Breast epithelium (tissue), 4 donors: ENCODE results near the gene CERS3. TPM values are rescaled to one million over a fixed set of nuclear protein-coding genes. Genes with fewer than 3 reads are reported as not detected.

ENCODE experiments used
- DNase-seq, 2 donors: peaks; one replicate each; pipeline ENCODE4 v3.0.0-alpha.2; 2019; ENCODE audit warnings: low spot score in 2 of 2
- H3K27ac ChIP-seq, 2 donors: fragments of 200-600 bp; sonication (generic) in 1 of 2; one replicate each; pipeline ENCODE4 v1.5.1; 2016 to 2019; ENCODE audit warnings: mild to moderate bottlenecking in 1 of 2
- H3K27me3 ChIP-seq, 2 donors: fragments of 200-600 bp; sonication (generic) in 1 of 2; one replicate each; pipeline versions ENCODE4 v1.5.1 to v1.6.0; 2017 to 2019; ENCODE audit warnings: control low read depth in 1 of 2, mild to moderate bottlenecking in 1 of 2
- H3K36me3 ChIP-seq: fragments of 200-600 bp; one replicate; pipeline ENCODE4 v1.5.1; 2019
- H3K4me1 ChIP-seq, 2 donors: fragments of 200-600 bp; sonication (generic); one replicate each; pipeline ENCODE4 v1.5.1; 2016 to 2019; ENCODE audit warnings: control low read depth in 1 of 2
- H3K4me3 ChIP-seq, 3 donors: fragments of 200-600 bp; sonication (generic); 1 replicate in 2 of 3; 2 replicates in 1 of 3; pipeline ENCODE4 v1.5.1; 2016 to 2019; ENCODE audit warnings: mild to moderate bottlenecking in 3 of 3, moderate library complexity in 2 of 3
- H3K9me3 ChIP-seq, 2 donors: fragments of 200-600 bp; sonication (generic) in 1 of 2; one replicate each; pipeline ENCODE4 v1.5.1; 2016 to 2019; ENCODE audit warnings: control low read depth in 1 of 2
- CTCF ChIP-seq, 3 donors: fragments of 450-650 bp; IDR thresholded peaks; one replicate each; pipeline ENCODE4 v1.5.1; 2016 to 2017; ENCODE audit warnings: antibody characterized with exemption in 3 of 3, mild to moderate bottlenecking in 3 of 3, moderate library complexity in 3 of 3
- POLR2A ChIP-seq: fragments of 450-650 bp; IDR thresholded peaks from one replicate; pipeline ENCODE4 v1.6.1; 2016; ENCODE audit warnings: antibody characterized with exemption, mild to moderate bottlenecking, moderate library complexity
- POLR2AphosphoS5 ChIP-seq, 3 donors: sonication (generic); formaldehyde crosslinking; IDR thresholded peaks; one replicate each; pipeline ENCODE4 v1.6.1; 2017; ENCODE audit warnings: antibody characterized with exemption in 3 of 3
- intact Hi-C: fragments of 100-400 bp; cut with DNase I; formaldehyde crosslinking; loops from one replicate; pipeline ENCODE4 v1.15.1; 2023; ENCODE audit warnings: low total_unique reads
- total RNA-seq, 3 donors: library from RNA; depleted of rRNA; stranded (reverse); fragments of >200 nt; gene quantifications; one replicate each; pipeline ENCODE4 v1.1.0, GENCODE V29; 2016

The CERS3 gene
- total RNA-seq, 3 donors from 2014 or later: under 0.01 to 3.7 TPM; not detected in 1

DNA sequence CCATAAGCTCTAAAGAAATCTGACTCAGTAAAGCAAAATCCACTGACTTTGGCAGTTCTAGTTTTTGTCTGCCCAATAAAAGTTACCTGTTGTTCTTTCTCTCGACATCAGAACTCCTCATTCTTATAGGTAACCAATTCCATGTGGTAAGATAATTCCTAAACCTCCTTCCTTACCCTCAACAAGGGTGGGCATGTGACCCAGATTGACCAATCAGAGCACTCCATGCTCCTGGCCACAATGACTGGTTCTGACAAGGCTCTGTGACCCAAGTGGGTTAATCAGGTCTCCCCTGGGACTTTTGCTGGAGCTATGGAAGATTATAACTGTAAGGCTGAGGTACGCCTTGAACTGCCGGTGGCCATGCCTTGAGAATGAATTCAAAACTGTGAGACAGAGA is 41.5 kb upstream of the CERS3 start:
- H3K9me3 ChIP-seq: no peaks in the 10 kb centered on the region
- H3K27ac ChIP-seq: no peak overlapping the region
- no peak for TF ChIP-seq POLR2A
- TF ChIP-seq POLR2AphosphoS5 (IDR thresholded peaks at IDR 0.05): no peak
- no peak for TF ChIP-seq CTCF (IDR thresholded peaks at IDR 0.05)
- no peaks in the 10 kb centered on the region for H3K4me1 ChIP-seq
- intact Hi-C loops: no loop called here
- H3K27me3 ChIP-seq: no peaks in the 10 kb centered on the region
- DNase-seq: no peak
- H3K36me3 ChIP-seq: no peaks in the 10 kb centered on the region
- H3K4me3 ChIP-seq: no peak overlapping the region

GRCh38 chr15:100569391-100569790 is 40.6 kb upstream of the CERS3 start:
- no peak for DNase-seq
- Histone ChIP-seq H3K4me1 (no peaks in the 10 kb centered on the region), H3K4me3 (no peak overlapping the region), H3K27ac (no peak overlapping the region), H3K27me3 (no peaks in the 10 kb centered on the region), H3K36me3 (no peaks in the 10 kb centered on the region), H3K9me3 (no peaks in the 10 kb centered on the region)
- no peak for TF ChIP-seq CTCF (IDR thresholded peaks at IDR 0.05)
- no peak for TF ChIP-seq POLR2A
- TF ChIP-seq POLR2AphosphoS5 (IDR thresholded peaks at IDR 0.05): no peak
- intact Hi-C loops: no loop called here

GRCh38 chr15:100566850-100567628 is 38.3 kb upstream of the CERS3 start:
- no peaks in the 10 kb centered on the region for H3K27me3 ChIP-seq
- no peak for DNase-seq
- no peaks in the 10 kb centered on the region for H3K9me3 ChIP-seq
- no peaks in the 10 kb centered on the region for H3K36me3 ChIP-seq
- H3K4me1 ChIP-seq: no peaks in the 10 kb centered on the region
- H3K4me3 ChIP-seq: no peak overlapping the region
- H3K27ac ChIP-seq: no peak overlapping the region
- intact Hi-C loops: no loop called here
- no peak for TF ChIP-seq CTCF (IDR thresholded peaks at IDR 0.05)
- no peak for TF ChIP-seq POLR2AphosphoS5 (IDR thresholded peaks at IDR 0.05)
- TF ChIP-seq POLR2A: no peak

- Histone ChIP-seq H3K36me3 (no peaks in the 10 kb centered on the region), H3K9me3 (no peaks in the 10 kb centered on the region), H3K27me3 (no peaks in the 10 kb centered on the region), H3K4me1 (no peaks in the 10 kb centered on the region), H3K27ac (no peak overlapping the region), H3K4me3 (no peak overlapping the region)
- TF ChIP-seq POLR2AphosphoS5 (IDR thresholded peaks at IDR 0.05) (no peak), POLR2A (no peak), CTCF (IDR thresholded peaks at IDR 0.05) (no peak)
- DNase-seq: no peak
- intact Hi-C loops: no loop called here
Measured at GRCh38 chr15:100565591-100565990, 36.8 kb upstream of the CERS3 start.

DNA sequence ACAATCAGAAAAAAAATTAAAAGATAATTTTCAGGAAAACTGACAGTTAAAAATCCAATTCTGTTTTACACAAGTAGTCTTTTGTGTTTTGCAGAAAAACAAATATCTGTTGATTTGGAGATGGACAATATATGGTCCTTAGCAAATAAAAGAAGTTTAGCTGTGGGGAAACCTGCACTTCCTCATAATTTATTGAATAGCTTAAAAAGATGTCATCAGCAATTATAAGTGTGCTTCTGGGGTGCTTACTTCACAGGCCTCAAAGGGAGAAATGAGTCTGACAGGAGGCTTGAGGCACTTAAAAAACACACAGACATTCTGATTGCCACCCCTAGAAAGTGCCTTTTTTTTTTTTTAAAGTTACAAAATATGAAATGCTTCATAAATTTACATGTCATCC is 31.6 kb upstream of the CERS3 start:
- no peaks in the 10 kb centered on the region for H3K4me1 ChIP-seq
- TF ChIP-seq CTCF (IDR thresholded peaks at IDR 0.05) (no peak), POLR2A (no peak), POLR2AphosphoS5 (IDR thresholded peaks at IDR 0.05) (no peak)
- no peak overlapping the region for H3K4me3 ChIP-seq
- DNase-seq: no peak
- H3K27ac ChIP-seq: no peak overlapping the region
- no peaks in the 10 kb centered on the region for H3K27me3 ChIP-seq
- H3K36me3 ChIP-seq: no peaks in the 10 kb centered on the region
- intact Hi-C loops: no loop called here
- no peaks in the 10 kb centered on the region for H3K9me3 ChIP-seq
